DOHH2 (cell line): ENCODE measurements around the gene OLIG3.

Source experiments
- EZH2phosphoT487 ChIP-seq: fragments of 200-600 bp; sonication (generic); IDR thresholded peaks from 2 replicates; pipeline ENCODE4 v1.6.1; 2017; ENCODE audit warnings: borderline replicate concordance, mild to moderate bottlenecking, antibody characterized with exemption, low read length, moderate library complexity, mixed read lengths
- TF ChIP-seq, protein P1 (sequence below): fragments of 200-600 bp; sonication (generic); IDR thresholded peaks from one replicate; pipeline ENCODE4 v1.5.1; 2014; ENCODE audit warnings: antibody characterized with exemption, mild to moderate bottlenecking, low read depth, low read length; ENCODE audit not compliant: poor library complexity, severe bottlenecking

DNA sequence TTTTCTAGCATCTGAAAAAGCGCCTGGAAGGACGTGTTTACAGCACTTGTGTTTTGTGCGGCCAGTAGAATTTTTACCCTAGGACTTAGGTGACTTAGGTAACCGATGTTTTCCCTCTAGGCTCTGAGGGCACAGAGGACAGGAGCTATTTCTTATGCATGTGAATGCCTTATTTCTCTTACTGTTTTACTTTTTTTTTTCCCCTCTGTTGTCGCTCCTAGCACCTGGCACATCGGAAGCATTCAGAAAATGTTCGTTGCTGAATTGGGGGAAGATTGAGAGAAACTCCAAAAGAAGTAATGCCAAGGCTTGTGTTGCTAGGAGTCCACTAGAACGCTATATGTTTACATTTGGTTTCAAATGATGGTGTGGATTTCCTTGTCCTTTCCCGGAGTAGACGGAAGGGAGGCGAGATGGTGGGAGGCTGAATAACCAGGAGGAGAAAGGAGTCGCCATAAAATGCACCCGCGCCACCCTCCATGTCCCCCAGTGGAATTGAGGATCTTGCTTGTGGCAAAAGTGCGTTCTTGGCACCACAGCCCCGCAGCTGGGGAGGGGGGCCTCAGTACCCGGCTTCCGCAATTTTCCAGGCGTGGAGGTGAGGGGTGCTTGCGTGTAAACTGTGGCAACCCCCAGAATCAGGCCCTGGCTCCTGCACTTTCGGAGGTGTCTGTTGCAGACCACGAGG, 6.9 kb downstream of the OLIG3 start:
- TF ChIP-seq, protein P1, sequence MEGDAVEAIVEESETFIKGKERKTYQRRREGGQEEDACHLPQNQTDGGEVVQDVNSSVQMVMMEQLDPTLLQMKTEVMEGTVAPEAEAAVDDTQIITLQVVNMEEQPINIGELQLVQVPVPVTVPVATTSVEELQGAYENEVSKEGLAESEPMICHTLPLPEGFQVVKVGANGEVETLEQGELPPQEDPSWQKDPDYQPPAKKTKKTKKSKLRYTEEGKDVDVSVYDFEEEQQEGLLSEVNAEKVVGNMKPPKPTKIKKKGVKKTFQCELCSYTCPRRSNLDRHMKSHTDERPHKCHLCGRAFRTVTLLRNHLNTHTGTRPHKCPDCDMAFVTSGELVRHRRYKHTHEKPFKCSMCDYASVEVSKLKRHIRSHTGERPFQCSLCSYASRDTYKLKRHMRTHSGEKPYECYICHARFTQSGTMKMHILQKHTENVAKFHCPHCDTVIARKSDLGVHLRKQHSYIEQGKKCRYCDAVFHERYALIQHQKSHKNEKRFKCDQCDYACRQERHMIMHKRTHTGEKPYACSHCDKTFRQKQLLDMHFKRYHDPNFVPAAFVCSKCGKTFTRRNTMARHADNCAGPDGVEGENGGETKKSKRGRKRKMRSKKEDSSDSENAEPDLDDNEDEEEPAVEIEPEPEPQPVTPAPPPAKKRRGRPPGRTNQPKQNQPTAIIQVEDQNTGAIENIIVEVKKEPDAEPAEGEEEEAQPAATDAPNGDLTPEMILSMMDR: no peak
- TF ChIP-seq EZH2phosphoT487: no peak
